Adrenal gland (tissue), 12 donors: Measurements from ENCODE around the gene RIN2. TPM values are rescaled to one million over a fixed set of nuclear protein-coding genes. Genes with fewer than 3 reads are reported as not detected.

ENCODE experiments used
- DNase-seq, 7 donors: peaks; one replicate each; pipeline ENCODE4 v3.0.0-alpha.2; 2019 to 2020
- H3K27ac ChIP-seq, 5 donors: fragments of 200-600 bp; sonication (generic) in 4 of 5; 1 replicate in 3 of 5; 2 replicates in 2 of 5; pipeline versions ENCODE4 v1.5.1 to v1.8.0; 2016 to 2020; ENCODE audit warnings: mild to moderate bottlenecking in 1 of 5
- H3K27me3 ChIP-seq: fragments of 200-600 bp; 2 replicates; pipeline ENCODE4 v1.8.0; 2021
- H3K36me3 ChIP-seq, 2 donors: fragments of 200-600 bp; replicated peaks in 1 of 2; 1 replicate in 1 of 2; 2 replicates in 1 of 2; pipeline versions ENCODE4 v1.5.1 to v1.8.0; 2018 to 2022
- H3K4me1 ChIP-seq, 2 donors: fragments of 200-600 bp; replicated peaks in 1 of 2; 1 replicate in 1 of 2; 2 replicates in 1 of 2; pipeline versions ENCODE4 v1.5.1 to v1.8.0; 2018 to 2021
- H3K4me3 ChIP-seq, 4 donors: fragments of 200-600 bp; sonication (generic) in 3 of 4; one replicate each; pipeline ENCODE4 v1.5.1; 2016 to 2018
- H3K9me3 ChIP-seq, 3 donors: fragments of 200-600 bp; sonication (generic) in 1 of 3; replicated peaks in 1 of 3; 1 replicate in 2 of 3; 2 replicates in 1 of 3; pipeline versions ENCODE4 v1.5.1 to v1.8.0; 2016 to 2021
- CTCF ChIP-seq, 6 experiments: fragments of 450-650 bp in 4 of 6; fragments of 200-600 bp in 2 of 6; sonication (generic) in 1 of 6; IDR thresholded peaks; 1 replicate in 5 of 6; 2 replicates in 1 of 6; pipeline versions ENCODE4 v1.5.1 to v1.8.0; 2016 to 2021; ENCODE audit warnings: antibody characterized with exemption in 6 of 6, mild to moderate bottlenecking in 2 of 6, moderate library complexity in 1 of 6
- POLR2A ChIP-seq, 2 donors: fragments of 450-650 bp; IDR thresholded peaks; one replicate each; pipeline ENCODE4 v1.6.1; 2017; ENCODE audit warnings: antibody characterized with exemption in 2 of 2, mild to moderate bottlenecking in 2 of 2, moderate library complexity in 1 of 2
- WGBS, 4 donors: extraction: QIAGEN DNeasy Blood & Tissue Kit in 2 of 4; methylation state at CpG; one replicate each; pipeline versions ENCODE4 v1.1.5 to v1.1.7; 2013 to 2017; 5-methylcytosine and 5-hydroxymethylcytosine counted together
- intact Hi-C, 2 donors: fragments of 100-400 bp; cut with DNase I; formaldehyde crosslinking; loops; one replicate each; pipeline versions ENCODE4 v1.14.1 to v1.15.0; 2022 to 2023
- polyA plus RNA-seq, 3 donors: library from polyadenylated mRNA; stranded (reverse); fragments of 200-250 nt in 2 of 3; fragments of 350-450 nt in 1 of 3; fragmentation: Illumina TruSeq in 1 of 3; extraction: RNeasy Lipid Tissue Mini Kit (QIAGEN cat#74804) in 1 of 3; gene quantifications; one replicate each; pipeline ENCODE4 v1.2.3, GENCODE V29; 2013 to 2014
- total RNA-seq, 9 donors: library from RNA; depleted of rRNA in 4 of 9; stranded (reverse); fragments of >200 nt in 4 of 9; fragments of 120-200 nt in 1 of 9; fragmentation: NEBNext Ultra II Directional in 1 of 9; extraction: Animal tissue kit (Norgen Biotek cat#: 25700) in 1 of 9; gene quantifications; one replicate each; pipeline versions ENCODE4 v1.1.0 to v1.2.4, GENCODE V29; 2013 to 2023
- donor health status: healthy with polysubstance abuse.
- donor health status: Bipolar disorder and iron deficiency.
- donor health status: DM: yes; HTN: yes; CAD: no.
- donor health status: DM: no; HTN: no; CAD: no.
- donor health status: DM: no; HTN: no; CAD: no.
- donor health status: DM: yes; HTN: yes; CAD: no.

Gene RIN2
- total and polyA plus RNA-seq, 12 donors = 6.9 to 68.8 (median 40.6) TPM

DNA sequence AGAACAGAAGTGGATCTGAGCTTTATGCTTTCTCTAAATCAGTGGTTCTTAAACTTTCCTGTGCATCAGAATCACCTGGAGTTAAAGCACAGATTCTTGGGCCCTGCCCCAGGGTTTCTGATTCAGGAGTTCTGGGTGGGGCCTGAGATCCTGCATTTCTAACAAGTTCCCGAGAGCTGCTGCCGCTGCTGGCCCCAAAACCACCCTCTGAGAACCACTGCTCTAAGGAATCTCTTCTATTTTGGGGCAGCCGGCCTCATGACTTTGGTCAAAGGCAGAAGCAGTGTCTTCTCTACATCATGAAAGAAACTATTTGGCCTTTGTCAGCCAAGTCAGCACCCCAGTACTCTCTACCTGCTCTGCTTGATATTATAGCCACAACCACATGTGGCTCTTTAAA lies 42.1 kb upstream of the RIN2 start:
- 91 to 100% (median 96%) methylated on average over 3 of the region's 3 CpGs for WGBS, 4 donors
- intact Hi-C loops = no loop called here
- no peaks in the 10 kb centered on the region for H3K9me3 ChIP-seq
- DNase-seq = no peak
- no peaks in the 10 kb centered on the region for H3K36me3 ChIP-seq
- H3K4me1 ChIP-seq = no peaks in the 10 kb centered on the region
- TF ChIP-seq POLR2A (IDR thresholded peaks at IDR 0.05) (no peak), CTCF (IDR thresholded peaks at IDR 0.05) (no peak)
- no peak overlapping the region for H3K4me3 ChIP-seq
- no peaks in the 10 kb centered on the region for H3K27me3 ChIP-seq
- no peak overlapping the region for H3K27ac ChIP-seq

DNA sequence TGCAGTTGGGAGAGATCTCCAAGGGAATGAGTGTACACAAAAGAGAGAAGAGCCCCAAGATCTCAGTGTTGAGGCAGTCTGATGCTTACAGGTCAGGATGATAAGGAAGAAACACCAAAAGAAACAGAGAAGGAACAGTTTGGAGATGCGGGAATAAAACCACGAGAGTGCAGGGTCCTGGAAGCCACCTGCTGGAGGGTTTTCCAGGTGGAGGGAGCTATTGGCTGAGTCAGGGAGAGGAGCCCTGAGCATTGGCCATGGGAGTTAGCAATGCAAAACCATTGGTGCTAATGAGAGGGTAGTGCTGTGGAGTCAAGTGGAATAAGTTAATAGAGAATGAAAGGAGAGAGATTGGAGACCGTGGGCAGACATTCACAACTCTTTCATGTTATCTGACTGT lies 39.2 kb upstream of the RIN2 start:
- H3K4me1 ChIP-seq = no peaks in the 10 kb centered on the region
- 85 to 92% (median 91%) methylated on average over 3 of the region's 3 CpGs for WGBS, 4 donors
- DNase-seq = no peak
- no peaks in the 10 kb centered on the region for H3K27me3 ChIP-seq
- no peak overlapping the region for H3K27ac ChIP-seq
- intact Hi-C loops = no loop called here
- no peaks in the 10 kb centered on the region for H3K36me3 ChIP-seq
- TF ChIP-seq POLR2A (IDR thresholded peaks at IDR 0.05) = no peak
- TF ChIP-seq CTCF (IDR thresholded peaks at IDR 0.05) = no peak
- H3K9me3 ChIP-seq = no peaks in the 10 kb centered on the region
- no peak overlapping the region for H3K4me3 ChIP-seq

GRCh38 chr20:19720991-19721390 lies 37.1 kb upstream of the RIN2 start:
- TF ChIP-seq POLR2A (IDR thresholded peaks at IDR 0.05) = no peak
- TF ChIP-seq CTCF (IDR thresholded peaks at IDR 0.05) = no peak
- DNase-seq = no peak
- H3K27me3 ChIP-seq = no peaks in the 10 kb centered on the region
- no peaks in the 10 kb centered on the region for H3K36me3 ChIP-seq
- H3K4me1 ChIP-seq = no peaks in the 10 kb centered on the region
- 88 to 98% (median 91%) methylated on average over 17 to 18 of the region's 18 CpGs for WGBS, 4 donors
- H3K27ac ChIP-seq = no peak overlapping the region
- no peak overlapping the region for H3K4me3 ChIP-seq
- intact Hi-C loops = no loop called here
- H3K9me3 ChIP-seq = no peaks in the 10 kb centered on the region

- Histone ChIP-seq H3K27ac (no peak overlapping the region), H3K36me3 (no peaks in the 10 kb centered on the region), H3K27me3 (no peaks in the 10 kb centered on the region), H3K4me3 (no peak overlapping the region), H3K4me1 (no peaks in the 10 kb centered on the region), H3K9me3 (no peaks in the 10 kb centered on the region)
- no peak for DNase-seq
- intact Hi-C loops = no loop called here
- TF ChIP-seq POLR2A (IDR thresholded peaks at IDR 0.05) (no peak), CTCF (IDR thresholded peaks at IDR 0.05) (no peak)
- WGBS, 4 donors = 76 to 87% (median 83%) methylated on average over 4 of the region's 4 CpGs
These were observed 35.0 kb upstream of the RIN2 start for GRCh38 chr20:19723051-19723450.
